Smooth muscle cell (in vitro differentiated cells): ENCODE data around the gene ZNF488. TPM values are rescaled to one million over a fixed set of nuclear protein-coding genes. Genes with fewer than 3 reads are reported as not detected.

ENCODE experiments used
- DNase-seq: peaks from one replicate; lab custom pipeline; 2025; ENCODE audit not compliant: unreplicated experiment; lab: John Stamatoyannopoulos, UW
- H2AFZ ChIP-seq: fragments of 200-600 bp; sonication (generic); 2 replicates; pipeline ENCODE4 v1.6.0; 2016; ENCODE audit warnings: antibody characterized with exemption, low read depth, mild to moderate bottlenecking
- H3F3A ChIP-seq: fragments of 200-600 bp; sonication (generic); 2 replicates; pipeline ENCODE4 v1.6.0; 2017; ENCODE audit warnings: antibody characterized with exemption, low read depth
- H3K27ac ChIP-seq: fragments of 200-600 bp; sonication (generic); 2 replicates; pipeline ENCODE4 v1.5.1; 2016; ENCODE audit warnings: low read depth, mild to moderate bottlenecking
- H3K27me3 ChIP-seq: fragments of 200-600 bp; sonication (generic); 2 replicates; pipeline ENCODE4 v1.6.1; 2016; ENCODE audit warnings: low read depth, mild to moderate bottlenecking
- H3K36me3 ChIP-seq: fragments of 200-600 bp; sonication (generic); 2 replicates; pipeline ENCODE4 v1.5.1; 2016; ENCODE audit warnings: low read depth
- H3K4me1 ChIP-seq: fragments of 200-600 bp; sonication (generic); 2 replicates; pipeline ENCODE4 v1.5.1; 2016; ENCODE audit warnings: low read depth
- H3K4me2 ChIP-seq: fragments of 200-600 bp; sonication (generic); 2 replicates; pipeline ENCODE4 v1.6.0; 2016; ENCODE audit warnings: mild to moderate bottlenecking
- H3K4me3 ChIP-seq: fragments of 200-600 bp; sonication (generic); 2 replicates; pipeline ENCODE4 v1.5.1; 2016; ENCODE audit warnings: mild to moderate bottlenecking
- H3K79me2 ChIP-seq: fragments of 200-600 bp; sonication (generic); 2 replicates; pipeline ENCODE4 v1.6.0; 2016; ENCODE audit warnings: low read depth, mild to moderate bottlenecking
- H3K9ac ChIP-seq: fragments of 200-600 bp; sonication (generic); 2 replicates; pipeline ENCODE4 v1.6.0; 2016; ENCODE audit warnings: low read depth
- H3K9me3 ChIP-seq: fragments of 200-600 bp; sonication (generic); replicated peaks from 2 replicates; pipeline ENCODE4 v1.5.1; 2016; ENCODE audit warnings: low read depth
- H4K20me1 ChIP-seq: fragments of 200-600 bp; sonication (generic); 2 replicates; pipeline ENCODE4 v1.6.0; 2016; ENCODE audit warnings: low read depth
- WGBS: methylation state at CpG from one replicate; pipeline ENCODE4 v1.1.7; 2016; ENCODE audit warnings: low lambda C conversion rate; 5-methylcytosine and 5-hydroxymethylcytosine counted together
- polyA plus RNA-seq: library from polyadenylated mRNA; unstranded; fragments of >200 nt; fragmentation: Nextera tagmentation; extraction: Ambion mirVana; gene quantifications from 2 replicates; pipeline ENCODE4 v1.2.1, GENCODE V29; 2016
- total RNA-seq: library from RNA; depleted of rRNA; stranded (reverse); fragments of >200 nt; gene quantifications from 2 replicates; pipeline ENCODE4 v1.2.3, GENCODE V29; 2014
- TF ChIP-seq, protein P1 (sequence below): fragments of 200-600 bp; sonication (generic); IDR thresholded peaks from 2 replicates; pipeline ENCODE4 v1.5.1; 2017; ENCODE audit warnings: borderline replicate concordance, mild to moderate bottlenecking, antibody characterized with exemption; ENCODE audit not compliant: insufficient read depth, poor library complexity, severe bottlenecking

The ZNF488 gene
- total and polyA plus RNA-seq, 2 experiments from 2014 or later, result 1.1 TPM; not detected in 1

DNA sequence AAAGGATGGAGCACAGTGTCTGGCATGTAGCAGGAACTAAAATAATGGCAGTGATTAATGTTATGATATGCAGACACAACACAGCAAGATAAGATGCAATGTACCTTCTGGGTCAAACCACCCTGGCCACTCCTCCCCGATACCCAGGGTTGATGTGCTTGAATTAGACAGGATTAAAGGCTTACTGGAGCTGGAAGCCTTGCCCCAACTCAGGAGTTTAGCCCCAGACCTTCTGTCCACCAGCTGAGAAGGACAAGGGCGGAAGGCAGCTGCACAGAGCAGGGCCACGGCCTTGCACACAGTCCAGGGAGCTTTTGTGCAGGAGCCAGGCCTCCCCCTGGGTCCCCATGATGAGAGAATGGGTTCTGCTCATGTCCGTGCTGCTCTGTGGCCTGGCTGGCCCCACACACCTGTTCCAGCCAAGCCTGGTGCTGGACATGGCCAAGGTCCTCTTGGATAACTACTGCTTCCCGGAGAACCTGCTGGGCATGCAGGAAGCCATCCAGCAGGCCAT lies 35.9 kb downstream of the ZNF488 start, which contains the start of gene RBP3:
RBP3 (plus strand) TSS at position 226 of the 514 bp plus-strand sequence; CDS start at position 348, 122 bp downstream.
- Histone ChIP-seq H3K4me3 (no peak within 1 kb of the TSS), H3F3A (no peaks in the 10 kb centered on the region), H4K20me1 (no peaks in the 10 kb centered on the region), H3K27ac (no peak within 1 kb of the TSS), H3K36me3 (no peaks in the 10 kb centered on the region), H3K4me2 (no peak within 1 kb of the TSS), H3K4me1 (no peaks in the 10 kb centered on the region), H3K79me2 (no peaks in the 10 kb centered on the region), H3K9me3 (no peaks in the 10 kb centered on the region), H2AFZ (no peak within 1 kb of the TSS), H3K9ac (no peak within 1 kb of the TSS), H3K27me3 (no peaks in the 10 kb centered on the region)
- TF ChIP-seq, protein P1, sequence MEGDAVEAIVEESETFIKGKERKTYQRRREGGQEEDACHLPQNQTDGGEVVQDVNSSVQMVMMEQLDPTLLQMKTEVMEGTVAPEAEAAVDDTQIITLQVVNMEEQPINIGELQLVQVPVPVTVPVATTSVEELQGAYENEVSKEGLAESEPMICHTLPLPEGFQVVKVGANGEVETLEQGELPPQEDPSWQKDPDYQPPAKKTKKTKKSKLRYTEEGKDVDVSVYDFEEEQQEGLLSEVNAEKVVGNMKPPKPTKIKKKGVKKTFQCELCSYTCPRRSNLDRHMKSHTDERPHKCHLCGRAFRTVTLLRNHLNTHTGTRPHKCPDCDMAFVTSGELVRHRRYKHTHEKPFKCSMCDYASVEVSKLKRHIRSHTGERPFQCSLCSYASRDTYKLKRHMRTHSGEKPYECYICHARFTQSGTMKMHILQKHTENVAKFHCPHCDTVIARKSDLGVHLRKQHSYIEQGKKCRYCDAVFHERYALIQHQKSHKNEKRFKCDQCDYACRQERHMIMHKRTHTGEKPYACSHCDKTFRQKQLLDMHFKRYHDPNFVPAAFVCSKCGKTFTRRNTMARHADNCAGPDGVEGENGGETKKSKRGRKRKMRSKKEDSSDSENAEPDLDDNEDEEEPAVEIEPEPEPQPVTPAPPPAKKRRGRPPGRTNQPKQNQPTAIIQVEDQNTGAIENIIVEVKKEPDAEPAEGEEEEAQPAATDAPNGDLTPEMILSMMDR, result no peak
- DNase-seq, result no peak
- WGBS, result 81% methylated on average over 5 of the region's 5 CpGs

GRCh38 chr10:47347303-47347675 lies 36.8 kb downstream of the ZNF488 start:
- no peaks in the 10 kb centered on the region for H3F3A ChIP-seq
- no peak overlapping the region for H3K9ac ChIP-seq
- H3K36me3 ChIP-seq, result no peaks in the 10 kb centered on the region
- no peak overlapping the region for H3K4me2 ChIP-seq
- 92% methylated on average over 4 of the region's 4 CpGs for WGBS
- H3K27me3 ChIP-seq, result no peaks in the 10 kb centered on the region
- no peaks in the 10 kb centered on the region for H3K79me2 ChIP-seq
- no peaks in the 10 kb centered on the region for H4K20me1 ChIP-seq
- H3K27ac ChIP-seq, result no peak overlapping the region
- no peak overlapping the region for H3K4me3 ChIP-seq
- no peak overlapping the region for H2AFZ ChIP-seq
- no peak for DNase-seq
- no peaks in the 10 kb centered on the region for H3K4me1 ChIP-seq
- no peaks in the 10 kb centered on the region for H3K9me3 ChIP-seq
- TF ChIP-seq, protein P1, result no peak

- no peak overlapping the region for H3K9ac ChIP-seq
- 84% methylated on average over 13 of the region's 13 CpGs for WGBS
- H3K4me2 ChIP-seq, result no peak overlapping the region
- H3K4me1 ChIP-seq, result no peaks in the 10 kb centered on the region
- H3F3A ChIP-seq, result no peaks in the 10 kb centered on the region
- no peak overlapping the region for H3K4me3 ChIP-seq
- no peaks in the 10 kb centered on the region for H3K9me3 ChIP-seq
- H3K36me3 ChIP-seq, result no peaks in the 10 kb centered on the region
- no peak overlapping the region for H2AFZ ChIP-seq
- no peaks in the 10 kb centered on the region for H3K79me2 ChIP-seq
- no peaks in the 10 kb centered on the region for H4K20me1 ChIP-seq
- TF ChIP-seq, protein P1, result no peak
- H3K27ac ChIP-seq, result no peak overlapping the region
- no peak for DNase-seq
- no peaks in the 10 kb centered on the region for H3K27me3 ChIP-seq
Measured at GRCh38 chr10:47346581-47347302, 37.4 kb downstream of the ZNF488 start.
